RWPE1 (cell line): Measurements from ENCODE around the gene SH2D1B.

Experiments used
- CTCF ChIA-PET: fragments of 350-600 bp; sonication (Branson Sonifier 250); formaldehyde crosslinking; extraction: SDS; loops from one replicate; lab custom pipeline; 2021; lab: Yijun Ruan, JAX
- POLR2A ChIA-PET: fragments of 400-600 bp; formaldehyde crosslinking; extraction: SDS; loops from one replicate; lab custom pipeline; 2020; ENCODE audit warnings: antibody characterized with exemption; ENCODE audit not compliant: low non-redundant PET; lab: Yijun Ruan, JAX
- DNase-seq: peaks from one replicate; pipeline ENCODE4 v3.0.0; 2012; ENCODE audit warnings: low spot score
- H3K27ac ChIP-seq: fragments of 450-650 bp; 2 replicates; pipeline ENCODE4 v1.5.1; 2017
- TF ChIP-seq, protein P1 (sequence below): fragments of 450-650 bp; conservative IDR thresholded peaks from 2 replicates; pipeline ENCODE4 v1.5.1; 2017; ENCODE audit warnings: low read depth, mild to moderate bottlenecking

SH2D1B gene

GRCh38 chr1:162367073-162367472, 44.9 kb downstream of the SH2D1B start:
- peak; percentile 34 for DNase-seq
- ChIA-PET POLR2A (interaction anchor here (0.6 kb wide), 1 partner anchor 25 kb away, joined by 6 read pairs; no protein-coding TSS in a partner anchor), CTCF (interaction anchor here (1.7 kb wide), 1 partner anchor 9 kb away, joined by 7 read pairs; no protein-coding TSS in a partner anchor)

GRCh38 chr1:162366671-162367070, 45.3 kb downstream of the SH2D1B start:
- ChIA-PET POLR2A (interaction anchor here (0.6 kb wide), 1 partner anchor 25 kb away, joined by 6 read pairs; no protein-coding TSS in a partner anchor), CTCF (interaction anchor here (1.7 kb wide), 1 partner anchor 9 kb away, joined by 7 read pairs; no protein-coding TSS in a partner anchor)
- H3K27ac ChIP-seq = peak overlapping the region; percentile 68
- TF ChIP-seq, protein P1, sequence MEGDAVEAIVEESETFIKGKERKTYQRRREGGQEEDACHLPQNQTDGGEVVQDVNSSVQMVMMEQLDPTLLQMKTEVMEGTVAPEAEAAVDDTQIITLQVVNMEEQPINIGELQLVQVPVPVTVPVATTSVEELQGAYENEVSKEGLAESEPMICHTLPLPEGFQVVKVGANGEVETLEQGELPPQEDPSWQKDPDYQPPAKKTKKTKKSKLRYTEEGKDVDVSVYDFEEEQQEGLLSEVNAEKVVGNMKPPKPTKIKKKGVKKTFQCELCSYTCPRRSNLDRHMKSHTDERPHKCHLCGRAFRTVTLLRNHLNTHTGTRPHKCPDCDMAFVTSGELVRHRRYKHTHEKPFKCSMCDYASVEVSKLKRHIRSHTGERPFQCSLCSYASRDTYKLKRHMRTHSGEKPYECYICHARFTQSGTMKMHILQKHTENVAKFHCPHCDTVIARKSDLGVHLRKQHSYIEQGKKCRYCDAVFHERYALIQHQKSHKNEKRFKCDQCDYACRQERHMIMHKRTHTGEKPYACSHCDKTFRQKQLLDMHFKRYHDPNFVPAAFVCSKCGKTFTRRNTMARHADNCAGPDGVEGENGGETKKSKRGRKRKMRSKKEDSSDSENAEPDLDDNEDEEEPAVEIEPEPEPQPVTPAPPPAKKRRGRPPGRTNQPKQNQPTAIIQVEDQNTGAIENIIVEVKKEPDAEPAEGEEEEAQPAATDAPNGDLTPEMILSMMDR = no peak
- peak; percentile 59 for DNase-seq

More at GRCh38 chr1:162367073-162367472, 44.9 kb downstream of the SH2D1B start:
- H3K27ac ChIP-seq = peak overlapping the region; percentile 68
- TF ChIP-seq, protein P1 = no peak

DNA sequence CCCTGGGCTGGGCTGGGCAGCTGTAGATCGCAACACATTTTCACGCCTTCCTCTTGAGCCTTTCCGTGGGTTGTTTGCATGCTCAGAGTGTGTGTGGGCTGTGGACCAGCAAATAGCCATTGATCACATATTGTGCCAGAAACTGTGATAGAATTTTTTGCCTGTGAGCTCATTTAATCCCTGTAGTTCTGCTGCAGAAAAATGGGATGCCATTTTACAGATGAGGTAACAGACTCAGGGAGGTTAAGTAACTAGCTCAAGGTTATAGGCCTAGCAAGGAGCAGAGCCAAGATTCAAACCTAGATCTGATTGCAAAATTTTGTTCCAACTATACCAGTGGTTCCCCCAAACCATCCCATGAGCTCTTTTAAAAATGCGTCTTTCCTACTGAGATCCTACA, 45.8 kb downstream of the SH2D1B start:
- H3K27ac ChIP-seq = no peak overlapping the region
- TF ChIP-seq, protein P1 = no peak
- CTCF ChIA-PET = interaction anchor here (1.7 kb wide), 1 partner anchor 8 kb away, joined by 7 read pairs; no protein-coding TSS in a partner anchor
- POLR2A ChIA-PET = no interaction called here
- DNase-seq = no peak

DNA sequence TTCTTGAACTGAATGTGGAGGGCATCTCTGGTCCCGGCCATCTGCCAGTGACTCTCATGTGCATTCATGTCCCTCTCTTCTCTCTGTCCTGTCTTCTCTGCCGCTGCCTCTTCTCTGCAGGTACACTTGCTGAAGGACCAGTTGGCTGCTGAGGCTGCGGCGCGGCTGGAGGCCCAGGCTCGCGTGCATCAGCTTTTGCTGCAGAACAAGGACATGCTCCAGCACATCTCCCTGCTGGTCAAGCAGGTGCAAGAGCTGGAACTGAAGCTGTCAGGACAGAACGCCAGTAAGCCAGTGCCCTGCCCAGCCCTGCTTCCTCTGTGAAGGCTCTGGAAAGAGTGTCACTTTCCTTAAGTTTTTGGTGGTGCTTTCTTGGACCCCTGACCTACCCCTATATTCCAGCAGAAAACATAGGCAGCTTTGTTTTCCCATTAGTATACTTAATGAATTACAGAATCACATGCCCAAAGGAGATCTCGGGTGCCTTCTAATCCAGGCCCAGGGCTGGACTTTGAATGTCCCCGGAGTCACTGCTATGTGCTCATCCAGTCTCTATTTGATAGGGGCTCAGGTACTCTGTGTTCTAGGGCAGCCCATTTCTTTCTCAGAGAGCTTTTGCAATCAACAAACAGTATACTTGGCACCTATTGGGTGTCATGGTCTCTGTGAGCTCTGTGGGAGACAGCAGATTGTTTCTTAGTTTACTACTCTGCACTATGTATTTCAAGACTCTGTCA, 46.5 kb downstream of the SH2D1B start:
- TF ChIP-seq, protein P1 = no peak
- DNase-seq = no peak
- ChIA-PET CTCF (no interaction called here), POLR2A (no interaction called here)
- no peak overlapping the region for H3K27ac ChIP-seq

DNA sequence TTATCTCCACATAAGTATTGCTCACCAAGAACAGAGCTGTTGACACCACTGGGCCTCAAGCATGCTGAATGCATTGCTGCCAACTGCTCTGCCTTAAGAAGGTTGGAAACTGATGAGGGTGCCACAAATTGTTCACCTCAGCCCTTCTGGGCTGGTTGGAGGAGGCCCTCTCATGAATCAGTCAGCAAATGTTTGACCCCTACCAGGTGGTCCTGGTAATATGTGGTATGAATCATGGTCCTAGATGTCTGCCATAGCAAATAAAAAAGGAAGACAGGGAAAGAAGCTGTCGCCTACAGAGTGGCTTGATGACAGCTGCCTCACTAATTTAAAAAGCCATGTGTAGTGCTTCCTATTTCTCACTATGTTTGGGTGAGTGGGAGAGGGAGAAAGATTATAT, 47.4 kb downstream of the SH2D1B start:
- POLR2A ChIA-PET = no interaction called here
- TF ChIP-seq, protein P1 = no peak

GRCh38 chr1:162363823-162364222, 48.1 kb downstream of the SH2D1B start:
- DNase-seq = no peak
- H3K27ac ChIP-seq = no peak overlapping the region
- ChIA-PET CTCF (no interaction called here), POLR2A (no interaction called here)
- TF ChIP-seq, protein P1 = no peak

More for the DNA sequence above, 47.4 kb downstream of the SH2D1B start:
- no peak for DNase-seq
- no peak overlapping the region for H3K27ac ChIP-seq
- CTCF ChIA-PET = no interaction called here
